GM11168 (cell line): ENCODE data around the gene CLEC20A.

Experiments
- in situ Hi-C: fragments of 300-500 bp; cut with MboI; formaldehyde crosslinking; loops from one replicate; pipeline ENCODE4 v1.12.0; 2022; ENCODE audit warnings: low sequenced_read_pairs; ENCODE audit not compliant: unreplicated experiment

The CLEC20A gene

GRCh38 chr1:178486100-178487069, 10.4 kb downstream of the CLEC20A start:
- in situ Hi-C loops = no loop called here

- in situ Hi-C loops = no loop called here
Observed at GRCh38 chr1:178485541-178485981, 11.2 kb downstream of the CLEC20A start.

GRCh38 chr1:178484698-178485225, 12.0 kb downstream of the CLEC20A start:
- in situ Hi-C loops = no loop called here

GRCh38 chr1:178483251-178483957, 13.4 kb downstream of the CLEC20A start:
- in situ Hi-C loops = no loop called here

- in situ Hi-C loops = no loop called here
Observed at GRCh38 chr1:178477841-178478240, 18.9 kb downstream of the CLEC20A start.

DNA sequence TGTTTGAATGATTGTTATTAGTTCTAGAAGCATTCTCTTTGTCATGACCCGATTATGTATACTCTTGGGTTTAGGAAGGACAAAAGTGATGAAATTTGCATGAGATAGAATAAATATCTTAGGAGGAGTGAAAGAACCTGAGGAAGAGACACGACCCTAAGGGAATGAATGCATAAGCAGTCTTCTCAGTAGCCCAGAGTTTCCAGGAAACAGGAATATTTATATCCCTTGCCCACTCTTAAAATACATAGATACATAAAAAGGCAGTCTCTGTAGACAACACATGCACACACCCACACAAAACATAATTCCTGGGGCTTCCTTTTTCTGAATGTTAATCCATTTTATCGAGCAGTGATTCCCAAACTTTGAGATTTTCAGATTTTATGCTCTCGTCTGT, 19.4 kb downstream of the CLEC20A start:
- in situ Hi-C loops = no loop called here

DNA sequence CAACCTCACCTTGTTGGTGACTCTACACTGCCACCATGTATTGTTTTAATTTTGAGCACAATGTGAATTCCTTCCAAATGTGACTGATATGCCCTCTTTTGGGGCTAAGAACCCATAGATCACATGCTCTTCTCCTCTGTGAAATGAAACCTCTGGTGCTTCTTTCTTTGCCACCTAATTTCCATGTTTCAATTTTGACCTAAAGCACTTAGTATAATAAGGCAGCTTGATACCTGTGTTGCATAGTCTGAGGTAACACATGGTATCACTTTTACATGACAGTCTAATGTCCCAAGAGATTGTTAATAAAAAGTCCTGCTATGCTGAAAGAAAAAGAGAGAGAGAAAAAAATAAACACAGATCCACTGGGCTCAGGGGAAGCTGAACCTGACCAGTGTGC, 24.2 kb downstream of the CLEC20A start:
- in situ Hi-C loops = no loop called here

GRCh38 chr1:178470411-178470960, 26.3 kb downstream of the CLEC20A start:
- in situ Hi-C loops = no loop called here

GRCh38 chr1:178467837-178468236, 28.9 kb downstream of the CLEC20A start:
- in situ Hi-C loops = no loop called here

- in situ Hi-C loops = no loop called here
Observed at GRCh38 chr1:178465011-178465410, 31.8 kb downstream of the CLEC20A start.

GRCh38 chr1:178464566-178464965, 32.2 kb downstream of the CLEC20A start:
- in situ Hi-C loops = no loop called here

- in situ Hi-C loops = no loop called here
Observed at GRCh38 chr1:178464141-178464540, 32.6 kb downstream of the CLEC20A start.

- in situ Hi-C loops = no loop called here
Observed at GRCh38 chr1:178461701-178462100, 35.1 kb downstream of the CLEC20A start.

DNA sequence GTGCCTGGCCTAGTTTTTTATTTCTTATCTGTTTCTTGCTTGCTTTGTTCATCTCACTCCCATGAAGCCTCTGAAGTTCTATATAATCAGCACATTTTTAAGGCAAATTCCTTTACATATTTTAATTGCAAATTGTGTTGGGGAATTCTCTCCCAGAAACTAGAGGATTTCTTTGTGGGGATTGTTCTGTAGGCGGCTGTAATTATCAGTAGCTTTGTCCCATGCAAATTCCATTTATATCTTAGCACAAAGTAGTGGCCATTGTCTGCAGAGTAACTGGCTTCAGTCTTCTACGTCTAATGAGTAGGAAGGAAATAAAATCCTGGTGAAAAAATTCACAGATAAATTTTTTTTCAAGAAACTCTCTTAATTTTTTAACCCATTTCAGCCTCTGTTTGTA, 35.7 kb downstream of the CLEC20A start:
- in situ Hi-C loops = no loop called here

DNA sequence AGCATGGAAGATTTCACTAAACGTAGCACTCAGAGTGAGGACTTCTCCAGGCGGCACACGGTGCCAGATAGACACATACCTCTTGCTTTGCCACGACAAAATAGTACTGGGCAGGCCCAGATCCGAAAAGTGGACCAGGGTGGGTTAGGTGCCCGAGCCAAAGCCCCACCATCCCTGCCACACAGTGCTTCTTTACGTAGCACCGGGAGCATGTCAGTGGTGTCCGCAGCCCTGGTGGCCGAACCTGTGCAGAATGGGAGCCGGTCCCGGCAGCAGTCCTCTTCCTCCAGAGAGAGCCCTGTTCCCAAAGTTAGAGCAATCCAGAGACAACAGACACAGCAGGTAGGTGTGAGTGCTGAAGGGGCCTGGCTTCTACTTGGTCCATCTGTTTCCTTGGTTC, 38.6 kb downstream of the CLEC20A start:
- in situ Hi-C loops = no loop called here

- in situ Hi-C loops = no loop called here
Observed at GRCh38 chr1:178457651-178458050, 39.1 kb downstream of the CLEC20A start.

DNA sequence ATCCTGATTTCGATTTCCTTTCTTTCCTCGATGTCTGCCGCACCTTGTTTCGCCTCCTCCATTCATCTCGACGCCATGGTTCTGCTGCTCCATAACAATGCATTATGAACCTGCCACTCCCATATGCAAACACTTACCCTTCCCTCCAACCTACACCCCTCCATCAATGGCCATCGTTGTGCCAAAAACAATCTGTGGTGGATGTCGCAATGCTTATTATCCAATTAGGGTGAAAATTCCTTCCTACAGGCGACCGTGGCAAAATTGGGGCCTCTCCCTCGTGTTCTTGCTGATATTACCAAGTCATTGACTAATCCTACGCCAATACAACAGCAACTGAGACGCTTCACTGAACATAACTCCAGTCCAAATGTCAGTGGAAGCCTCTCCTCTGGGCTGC, 40.3 kb downstream of the CLEC20A start:
- in situ Hi-C loops = no loop called here

DNA sequence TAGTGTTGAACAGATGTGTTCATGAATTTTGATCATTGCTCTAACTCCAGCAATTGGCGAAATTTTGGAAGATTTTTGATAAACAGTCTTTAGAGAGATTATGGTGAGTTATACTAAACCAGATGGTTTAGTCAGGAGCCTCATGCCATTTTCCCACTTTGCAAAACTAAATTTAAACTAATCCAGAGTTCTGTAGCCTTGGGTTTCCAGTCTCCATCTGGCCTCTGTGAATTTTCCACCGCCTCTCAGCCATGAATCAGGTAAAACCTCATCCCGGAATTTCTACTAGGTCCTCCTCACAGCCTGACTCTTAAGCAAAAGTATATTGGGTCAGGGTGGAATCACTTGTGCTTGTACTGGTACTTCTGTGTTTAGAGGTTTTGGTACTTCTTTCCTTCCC, 44.8 kb downstream of the CLEC20A start:
- in situ Hi-C loops = no loop called here

DNA sequence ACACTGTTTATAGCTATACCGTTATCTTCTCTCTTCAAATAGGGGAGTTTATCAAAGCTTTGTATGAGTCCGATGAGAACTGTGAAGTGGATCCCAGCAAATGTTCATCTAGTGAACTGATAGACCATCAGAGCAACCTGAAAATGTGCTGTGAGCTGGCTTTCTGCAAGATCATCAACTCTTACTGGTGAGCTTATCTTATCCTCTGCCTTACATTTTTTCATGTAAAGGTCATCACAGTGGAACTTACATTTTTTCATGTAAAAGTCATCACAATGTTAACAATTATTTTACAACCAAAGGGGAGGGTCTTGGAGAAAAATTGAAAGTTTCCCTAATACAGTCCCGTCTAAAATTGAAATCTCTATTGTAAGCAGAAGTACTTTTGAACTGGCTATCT, 45.2 kb downstream of the CLEC20A start:
- in situ Hi-C loops = no loop called here

GRCh38 chr1:178450871-178451270, 45.9 kb downstream of the CLEC20A start:
- in situ Hi-C loops = no loop called here

GRCh38 chr1:178442925-178443324, 53.8 kb downstream of the CLEC20A start:
- in situ Hi-C loops = no loop called here
